ENCODE results near the gene FBXW12.

The FBXW12 gene

GRCh38 chr3:48437812-48438211, 65.8 kb downstream of the FBXW12 start:
- DNase-seq = no peak

- peak; percentile 95 for DNase-seq
Observed at GRCh38 chr3:48439820-48440589, 68.0 kb downstream of the FBXW12 start, which contains the start of the genes CCDC51 and TMA7. TSS of gene CCDC51 (minus strand) at chr3:48440119. CDS start at chr3:48435128, 4,991 bp downstream. TSS of gene TMA7 (plus strand) at chr3:48440257. CDS start at chr3:48440297, 40 bp downstream.

GRCh38 chr3:48440590-48440958, 68.6 kb downstream of the FBXW12 start:
- no peak for DNase-seq

GRCh38 chr3:48441940-48442339, 69.9 kb downstream of the FBXW12 start:
- DNase-seq = no peak

All from NCI-H748 treated with DMSO at 0.1 percent for 48 hours (cell line).